OCI-LY7 (cell line): Measurements from ENCODE around the gene COL23A1. TPM values are rescaled to one million over a fixed set of nuclear protein-coding genes. Genes with fewer than 3 reads are reported as not detected.

ENCODE experiments used
- BruUV-seq: library from RNA; stranded (reverse); fragments of 400-500 nt; replicated peaks from 2 replicates; lab custom pipeline; 2021; lab: Mats Ljungman, UMichigan
- CTCF ChIA-PET: fragments of 300-600 bp; sonication (Branson Sonifier 250); formaldehyde crosslinking; loops from one replicate; lab custom pipeline; 2022; ENCODE audit warnings: antibody characterized with exemption; ENCODE audit not compliant: unreplicated experiment; lab: Charles Lee
- POLR2A ChIA-PET: fragments of 300-600 bp; sonication (Branson Sonifier 250); formaldehyde crosslinking; loops from one replicate; lab custom pipeline; 2022; ENCODE audit warnings: antibody characterized with exemption; lab: Charles Lee
- DNase-seq: peaks from one replicate; pipeline ENCODE4 v3.0.0-alpha.2; 2015; ENCODE audit warnings: low spot score
- H2AFZ ChIP-seq: fragments of 200-600 bp; sonication (generic), shearing (Covaris generic); 2 replicates; pipeline ENCODE4 v1.6.1; 2014; ENCODE audit warnings: mild to moderate bottlenecking, antibody characterized with exemption, low read length, moderate library complexity
- H3K27ac ChIP-seq: fragments of 200-600 bp; sonication (generic); 2 replicates; pipeline ENCODE4 v1.5.1; 2014; ENCODE audit warnings: mixed run types, low read depth, mild to moderate bottlenecking, moderate library complexity, low read length, inconsistent platforms; ENCODE audit not compliant: poor library complexity, severe bottlenecking
- H3K36me3 ChIP-seq: fragments of 200-600 bp; sonication (generic); 2 replicates; pipeline ENCODE4 v1.6.1; 2014; ENCODE audit warnings: mild to moderate bottlenecking, antibody characterized with exemption, low read length, moderate library complexity, mixed read lengths; ENCODE audit not compliant: insufficient read depth
- H3K4me1 ChIP-seq: fragments of 200-600 bp; sonication (generic); 2 replicates; pipeline ENCODE4 v1.5.1; 2014; ENCODE audit warnings: mild to moderate bottlenecking, low read length; ENCODE audit not compliant: insufficient read depth, poor library complexity, severe bottlenecking
- H3K4me2 ChIP-seq: fragments of 200-600 bp; sonication (generic); 2 replicates; pipeline ENCODE4 v1.6.1; 2014; ENCODE audit warnings: mild to moderate bottlenecking, low read length
- H3K4me3 ChIP-seq: fragments of 200-600 bp; sonication (generic); 2 replicates; pipeline ENCODE4 v1.5.1; 2014; ENCODE audit warnings: mild to moderate bottlenecking, low read depth, low read length; ENCODE audit not compliant: poor library complexity, severe bottlenecking
- H3K79me2 ChIP-seq: fragments of 200-600 bp; sonication (generic); 2 replicates; pipeline ENCODE4 v1.6.1; 2016; ENCODE audit warnings: low read depth, mild to moderate bottlenecking, low read length, moderate library complexity, mixed read lengths; ENCODE audit not compliant: insufficient read depth
- H3K9me2 ChIP-seq: fragments of 200-600 bp; sonication (generic); 2 replicates; pipeline ENCODE4 v1.6.1; 2016; ENCODE audit warnings: mild to moderate bottlenecking, low read length, mixed read lengths; ENCODE audit not compliant: insufficient read depth
- H3K9me3 ChIP-seq: fragments of 200-600 bp; sonication (generic); 2 replicates; pipeline ENCODE4 v1.6.1; 2014; ENCODE audit warnings: mild to moderate bottlenecking, mixed run types, low read length, mixed read lengths
- H4K20me1 ChIP-seq: fragments of 200-600 bp; sonication (generic); 2 replicates; pipeline ENCODE4 v1.6.1; 2014; ENCODE audit warnings: mild to moderate bottlenecking, antibody characterized with exemption, low read length, moderate library complexity, mixed read lengths; ENCODE audit not compliant: insufficient read depth
- EZH2phosphoT487 ChIP-seq: fragments of 200-600 bp; sonication (generic); IDR thresholded peaks from 2 replicates; pipeline ENCODE4 v1.6.1; 2018; ENCODE audit warnings: low read depth, borderline replicate concordance, mild to moderate bottlenecking, mixed run types, antibody characterized with exemption, low read length, moderate library complexity, mixed read lengths
- intact Hi-C: fragments of 100-400 bp; cut with micrococcal nuclease; formaldehyde crosslinking; loops from one replicate; pipeline ENCODE4 v1.10.0; 2022; ENCODE audit not compliant: unreplicated experiment
- total RNA-seq, 2 experiments: library from RNA; depleted of rRNA in 1 of 2; stranded (reverse); fragments of >200 nt in 1 of 2; shearing (Covaris generic) in 1 of 2; gene quantifications; 2 replicates each; pipeline ENCODE4 v1.2.3, GENCODE V29; 2014 to 2022
- TF ChIP-seq, protein P1 (sequence below): fragments of 200-600 bp; sonication (generic); conservative IDR thresholded peaks from 2 replicates; pipeline ENCODE4 v1.5.1; 2014; ENCODE audit warnings: mild to moderate bottlenecking, antibody characterized with exemption, low read length, moderate library complexity, mixed read lengths

Gene COL23A1
- total RNA-seq, 2 experiments from 2014 or later: 0.53 TPM; not detected in 1

DNA sequence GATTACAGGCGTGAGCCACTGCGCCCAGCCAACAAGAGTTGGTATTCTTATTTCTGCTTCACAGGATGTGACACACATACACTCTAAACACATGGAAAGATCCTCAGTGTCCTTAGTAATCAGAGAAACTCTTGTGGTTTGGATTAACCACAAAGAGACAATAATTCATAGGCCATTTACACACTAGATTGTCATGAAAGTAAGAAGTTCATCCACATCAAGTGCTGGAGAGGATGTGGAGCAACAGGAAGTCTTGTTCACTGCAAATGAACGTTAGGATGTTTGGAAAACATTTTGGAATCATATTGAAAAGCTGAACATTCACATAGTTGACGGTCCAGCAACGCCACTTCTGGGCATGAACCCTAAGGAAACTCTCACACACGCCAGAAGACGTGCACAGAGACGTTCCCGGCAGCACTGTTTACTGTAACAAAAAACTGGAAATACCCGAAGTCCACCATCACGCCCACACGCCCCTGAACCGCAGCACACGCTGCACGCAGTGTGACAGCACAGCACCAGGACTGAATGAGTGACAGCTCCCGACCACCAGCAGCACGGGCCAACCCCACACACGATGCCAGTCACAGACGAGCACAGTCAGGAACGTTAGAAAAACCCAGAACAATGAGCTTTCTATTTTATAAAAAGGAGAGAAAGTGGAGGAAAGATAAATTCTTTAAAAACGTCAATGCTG lies 87.6 kb downstream of the COL23A1 start:
- CTCF ChIA-PET: no interaction called here
- H4K20me1 ChIP-seq: no peaks in the 10 kb centered on the region
- no peaks in the 10 kb centered on the region for H3K4me1 ChIP-seq
- no peak overlapping the region for H3K27ac ChIP-seq
- H3K9me3 ChIP-seq: no peaks in the 10 kb centered on the region; the same call in 1 of the 2 replicates
- H3K4me2 ChIP-seq: no peak overlapping the region
- POLR2A ChIA-PET: interaction anchor here (0.6 kb wide), 1 partner anchor 1446 kb away, joined by 4 read pairs; no protein-coding TSS in a partner anchor
- no TSS peak for BruUV-seq
- intact Hi-C loops: no loop called here
- H3K79me2 ChIP-seq: no peaks in the 10 kb centered on the region
- TF ChIP-seq, protein P1, sequence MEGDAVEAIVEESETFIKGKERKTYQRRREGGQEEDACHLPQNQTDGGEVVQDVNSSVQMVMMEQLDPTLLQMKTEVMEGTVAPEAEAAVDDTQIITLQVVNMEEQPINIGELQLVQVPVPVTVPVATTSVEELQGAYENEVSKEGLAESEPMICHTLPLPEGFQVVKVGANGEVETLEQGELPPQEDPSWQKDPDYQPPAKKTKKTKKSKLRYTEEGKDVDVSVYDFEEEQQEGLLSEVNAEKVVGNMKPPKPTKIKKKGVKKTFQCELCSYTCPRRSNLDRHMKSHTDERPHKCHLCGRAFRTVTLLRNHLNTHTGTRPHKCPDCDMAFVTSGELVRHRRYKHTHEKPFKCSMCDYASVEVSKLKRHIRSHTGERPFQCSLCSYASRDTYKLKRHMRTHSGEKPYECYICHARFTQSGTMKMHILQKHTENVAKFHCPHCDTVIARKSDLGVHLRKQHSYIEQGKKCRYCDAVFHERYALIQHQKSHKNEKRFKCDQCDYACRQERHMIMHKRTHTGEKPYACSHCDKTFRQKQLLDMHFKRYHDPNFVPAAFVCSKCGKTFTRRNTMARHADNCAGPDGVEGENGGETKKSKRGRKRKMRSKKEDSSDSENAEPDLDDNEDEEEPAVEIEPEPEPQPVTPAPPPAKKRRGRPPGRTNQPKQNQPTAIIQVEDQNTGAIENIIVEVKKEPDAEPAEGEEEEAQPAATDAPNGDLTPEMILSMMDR: no peak
- no peak for TF ChIP-seq EZH2phosphoT487
- no peak for DNase-seq
- H3K9me2 ChIP-seq: no peaks in the 10 kb centered on the region
- H3K36me3 ChIP-seq: no peaks in the 10 kb centered on the region
- no peak overlapping the region for H2AFZ ChIP-seq
- H3K4me3 ChIP-seq: no peak overlapping the region

GRCh38 chr5:178499352-178499751 lies 90.8 kb downstream of the COL23A1 start:
- no peaks in the 10 kb centered on the region for H3K4me1 ChIP-seq
- no peak for TF ChIP-seq EZH2phosphoT487
- TF ChIP-seq, protein P1: no peak
- ChIA-PET CTCF (no interaction called here), POLR2A (no interaction called here)
- H3K27ac ChIP-seq: no peak overlapping the region
- no peaks in the 10 kb centered on the region for H3K79me2 ChIP-seq
- no peak overlapping the region for H2AFZ ChIP-seq
- no peaks in the 10 kb centered on the region for H3K9me2 ChIP-seq
- DNase-seq: no peak
- H3K36me3 ChIP-seq: no peaks in the 10 kb centered on the region
- H3K4me2 ChIP-seq: no peak overlapping the region
- BruUV-seq: no TSS peak
- H4K20me1 ChIP-seq: no peaks in the 10 kb centered on the region
- intact Hi-C loops: no loop called here
- no peaks in the 10 kb centered on the region for H3K9me3 ChIP-seq
- no peak overlapping the region for H3K4me3 ChIP-seq

- H3K27ac ChIP-seq: no peak overlapping the region
- H3K4me1 ChIP-seq: no peaks in the 10 kb centered on the region
- no peaks in the 10 kb centered on the region for H3K36me3 ChIP-seq
- BruUV-seq: no TSS peak
- H3K9me2 ChIP-seq: no peaks in the 10 kb centered on the region
- TF ChIP-seq, protein P1: no peak
- TF ChIP-seq EZH2phosphoT487: no peak
- ChIA-PET CTCF (no interaction called here), POLR2A (interaction anchor here (0.6 kb wide), 1 partner anchor 1361 kb away, joined by 4 read pairs; no protein-coding TSS in a partner anchor)
- H4K20me1 ChIP-seq: no peaks in the 10 kb centered on the region
- H3K79me2 ChIP-seq: no peaks in the 10 kb centered on the region
- H3K4me3 ChIP-seq: no peak overlapping the region
- no peak for DNase-seq
- no peak overlapping the region for H3K4me2 ChIP-seq
- no peaks in the 10 kb centered on the region for H3K9me3 ChIP-seq
- intact Hi-C loops: no loop called here
- no peak overlapping the region for H2AFZ ChIP-seq
Measured at GRCh38 chr5:178496642-178497041, 93.6 kb downstream of the COL23A1 start.
